Natural killer cell treated with Interleukin-12 subunit alpha and Interleukin-12 subunit beta and Interleukin-15 and Interleukin-18, amount 100 ng/mL, for 72 hours (primary cell): ENCODE measurements around the gene FHIP2A. TPM values are rescaled to one million over a fixed set of nuclear protein-coding genes. Genes with fewer than 3 reads are reported as not detected.
A peak's percentile ranks its signal among the peaks of the same experiment; 100 is the strongest.

Source experiments
- ATAC-seq, 2 donors: fragments of 150-1000 bp; cut with Tn5 transposase in 1 of 2; sonication (Bioruptor Pico), chemical (Tn5 transposase) in 1 of 2; 2 replicates each; pipeline ENCODE4 v1.10.0; 2021
- DNase-seq: peaks from one replicate; pipeline ENCODE4 v3.0.0; 2022; ENCODE audit warnings: low spot score
- H3K27ac Mint-ChIP-seq, 2 donors: 1 replicate in 1 of 2; 2 replicates in 1 of 2; pipeline ENCODE4 v1.8.0; 2022; ENCODE audit warnings: mixed read lengths in 2 of 2, mild to moderate bottlenecking in 1 of 2, moderate library complexity in 1 of 2
- H3K27me3 Mint-ChIP-seq, 2 donors: 1 replicate in 1 of 2; 2 replicates in 1 of 2; pipeline ENCODE4 v1.8.0; 2022; ENCODE audit warnings: mixed read lengths in 2 of 2
- H3K36me3 Mint-ChIP-seq: one replicate; pipeline ENCODE4 v1.8.0; 2022; ENCODE audit warnings: mixed read lengths
- H3K4me1 Mint-ChIP-seq, 2 donors: 1 replicate in 1 of 2; 2 replicates in 1 of 2; pipeline ENCODE4 v1.8.0; 2022; ENCODE audit warnings: low read depth in 2 of 2, mixed read lengths in 2 of 2, mild to moderate bottlenecking in 1 of 2
- H3K4me3 Mint-ChIP-seq: one replicate; pipeline ENCODE4 v1.8.0; 2022; ENCODE audit warnings: mixed read lengths
- H3K9me3 Mint-ChIP-seq: 2 replicates; pipeline ENCODE4 v1.8.0; 2022; ENCODE audit warnings: mixed read lengths
- total RNA-seq, 2 donors: library from RNA; stranded (reverse); gene quantifications; one replicate each; pipeline ENCODE4 v1.2.3, GENCODE V29; 2022

The FHIP2A gene
- total RNA-seq, 2 donors from 2014 or later: 16.4 to 23.9 TPM

- no peak overlapping the region for H3K4me3 Mint-ChIP-seq
- DNase-seq: no peak
- ATAC-seq: peak; percentile 60 to 93
- H3K4me1 Mint-ChIP-seq: peaks cover 9 to 16% of the 10 kb centered on the region in 2 donors
- no peaks in the 10 kb centered on the region for H3K36me3 Mint-ChIP-seq
- H3K27ac Mint-ChIP-seq: no peak overlapping the region
- H3K9me3 Mint-ChIP-seq: no peaks in the 10 kb centered on the region
- H3K27me3 Mint-ChIP-seq: no peaks in the 10 kb centered on the region
These were observed 20.2 kb upstream of the FHIP2A start for GRCh38 chr10:114801411-114801813.

- DNase-seq: no peak
- ATAC-seq: no peak
- H3K9me3 Mint-ChIP-seq: no peaks in the 10 kb centered on the region
- no peak overlapping the region for H3K4me3 Mint-ChIP-seq
- peaks cover 0 to 2% of the 10 kb centered on the region in 2 donors for H3K27me3 Mint-ChIP-seq
- H3K4me1 Mint-ChIP-seq: peaks cover 9 to 16% of the 10 kb centered on the region in 2 donors
- H3K36me3 Mint-ChIP-seq: no peaks in the 10 kb centered on the region
- no peak overlapping the region for H3K27ac Mint-ChIP-seq
These were observed 19.4 kb upstream of the FHIP2A start for GRCh38 chr10:114802177-114802576.

- peaks cover 0 to 2% of the 10 kb centered on the region in 2 donors for H3K27me3 Mint-ChIP-seq
- no peak overlapping the region for H3K27ac Mint-ChIP-seq
- H3K4me1 Mint-ChIP-seq: peaks cover 17 to 18% of the 10 kb centered on the region in 2 donors
- H3K4me3 Mint-ChIP-seq: no peak overlapping the region
- H3K36me3 Mint-ChIP-seq: no peaks in the 10 kb centered on the region
- no peaks in the 10 kb centered on the region for H3K9me3 Mint-ChIP-seq
- DNase-seq (no peak), ATAC-seq (no peak)
These were observed 14.8 kb upstream of the FHIP2A start for GRCh38 chr10:114806562-114807391.

GRCh38 chr10:114808982-114809381 lies 12.6 kb upstream of the FHIP2A start:
- Mint-ChIP-seq H3K9me3 (no peaks in the 10 kb centered on the region), H3K27ac (no peak overlapping the region), H3K36me3 (no peaks in the 10 kb centered on the region)

GRCh38 chr10:114810926-114811325 lies 10.7 kb upstream of the FHIP2A start:
- DNase-seq: no peak
- Mint-ChIP-seq H3K27ac (no peak overlapping the region), H3K36me3 (no peaks in the 10 kb centered on the region), H3K4me3 (no peak overlapping the region), H3K9me3 (no peaks in the 10 kb centered on the region), H3K27me3 (peaks cover 0 to 2% of the 10 kb centered on the region in 2 donors), H3K4me1 (peaks cover 12 to 15% of the 10 kb centered on the region in 2 donors)
- peak; percentile 57 to 78 for ATAC-seq

More at GRCh38 chr10:114808982-114809381, 12.6 kb upstream of the FHIP2A start:
- Mint-ChIP-seq H3K4me1 (peaks cover 12 to 15% of the 10 kb centered on the region in 2 donors), H3K27me3 (peaks cover 0 to 2% of the 10 kb centered on the region in 2 donors), H3K4me3 (no peak overlapping the region)
- ATAC-seq (no peak), DNase-seq (no peak)

GRCh38 chr10:114811862-114812261 lies 9.7 kb upstream of the FHIP2A start:
- ATAC-seq (no peak), DNase-seq (no peak)
- no peak overlapping the region for H3K27ac Mint-ChIP-seq
- H3K4me3 Mint-ChIP-seq: no peak overlapping the region
- no peaks in the 10 kb centered on the region for H3K9me3 Mint-ChIP-seq
- H3K27me3 Mint-ChIP-seq: peaks cover 0 to 2% of the 10 kb centered on the region in 2 donors
- no peaks in the 10 kb centered on the region for H3K36me3 Mint-ChIP-seq
- peaks cover 12 to 15% of the 10 kb centered on the region in 2 donors for H3K4me1 Mint-ChIP-seq

- H3K9me3 Mint-ChIP-seq: no peaks in the 10 kb centered on the region
- H3K4me3 Mint-ChIP-seq: no peak overlapping the region
- peaks cover 9 to 14% of the 10 kb centered on the region in 2 donors for H3K4me1 Mint-ChIP-seq
- H3K27ac Mint-ChIP-seq: no peak overlapping the region
- H3K36me3 Mint-ChIP-seq: no peaks in the 10 kb centered on the region
- DNase-seq: no peak
- no peak for ATAC-seq
- peaks cover 6 to 7% of the 10 kb centered on the region in 2 donors for H3K27me3 Mint-ChIP-seq
These were observed 5.8 kb upstream of the FHIP2A start for GRCh38 chr10:114815791-114816190.

GRCh38 chr10:114816308-114816707 lies 5.3 kb upstream of the FHIP2A start:
- peaks cover 8 to 9% of the 10 kb centered on the region in 2 donors for H3K4me1 Mint-ChIP-seq
- H3K9me3 Mint-ChIP-seq: no peaks in the 10 kb centered on the region
- DNase-seq: no peak
- peaks cover 6 to 7% of the 10 kb centered on the region in 2 donors for H3K27me3 Mint-ChIP-seq
- no peaks in the 10 kb centered on the region for H3K36me3 Mint-ChIP-seq
- no peak overlapping the region for H3K4me3 Mint-ChIP-seq
- H3K27ac Mint-ChIP-seq: no peak overlapping the region
- no peak for ATAC-seq

GRCh38 chr10:114819322-114819721 lies 2.3 kb upstream of the FHIP2A start:
- ATAC-seq (no peak), DNase-seq (no peak)
- no peak overlapping the region for H3K4me3 Mint-ChIP-seq
- H3K27me3 Mint-ChIP-seq: peaks cover 6 to 7% of the 10 kb centered on the region in 2 donors
- no peak overlapping the region for H3K27ac Mint-ChIP-seq
- peaks cover 11 to 18% of the 10 kb centered on the region in 2 donors for H3K4me1 Mint-ChIP-seq
- no peaks in the 10 kb centered on the region for H3K36me3 Mint-ChIP-seq
- H3K9me3 Mint-ChIP-seq: no peaks in the 10 kb centered on the region

- Mint-ChIP-seq H3K4me1 (peaks cover 26 to 41% of the 10 kb centered on the region in 2 donors), H3K4me3 (peak overlapping the region; percentile 86), H3K9me3 (no peaks in the 10 kb centered on the region), H3K27me3 (peaks cover 6 to 7% of the 10 kb centered on the region in 2 donors), H3K27ac (peak overlapping the region; percentile 87 to 99), H3K36me3 (peaks cover 5% of the 10 kb centered on the region)
- DNase-seq (peak; percentile 64), ATAC-seq (peak; percentile 70 to 76)
These were observed 399 bp downstream of the FHIP2A start for GRCh38 chr10:114821915-114822443.

- H3K27ac Mint-ChIP-seq: peak overlapping the region; percentile 87 to 99
- H3K36me3 Mint-ChIP-seq: peaks cover 5% of the 10 kb centered on the region
- peaks cover 30 to 46% of the 10 kb centered on the region in 2 donors for H3K4me1 Mint-ChIP-seq
- ATAC-seq (peak; percentile 36 to 38), DNase-seq (no peak)
- H3K4me3 Mint-ChIP-seq: peak overlapping the region; percentile 86
- H3K27me3 Mint-ChIP-seq: peaks cover 5 to 7% of the 10 kb centered on the region in 2 donors
- H3K9me3 Mint-ChIP-seq: no peaks in the 10 kb centered on the region
These were observed 980 bp downstream of the FHIP2A start for GRCh38 chr10:114822444-114823076.

- Mint-ChIP-seq H3K27ac (peak overlapping the region; percentile 87 to 99), H3K27me3 (peaks cover 0 to 4% of the 10 kb centered on the region in 2 donors), H3K4me3 (peak overlapping the region; percentile 86), H3K4me1 (peaks cover 30 to 46% of the 10 kb centered on the region in 2 donors), H3K9me3 (no peaks in the 10 kb centered on the region), H3K36me3 (peaks cover 5% of the 10 kb centered on the region)
- DNase-seq (no peak), ATAC-seq (no peak)
These were observed 1.5 kb downstream of the FHIP2A start for GRCh38 chr10:114823077-114823463.

GRCh38 chr10:114824391-114824790 lies 2.8 kb downstream of the FHIP2A start:
- Mint-ChIP-seq H3K4me1 (peaks cover 32 to 52% of the 10 kb centered on the region in 2 donors), H3K36me3 (peaks cover 5% of the 10 kb centered on the region), H3K9me3 (no peaks in the 10 kb centered on the region), H3K27me3 (no peaks in the 10 kb centered on the region), H3K4me3 (peak overlapping the region; percentile 32), H3K27ac (peak overlapping the region; percentile 3 to 87)
- ATAC-seq (no peak), DNase-seq (no peak)
